HepG2 (cell line): ENCODE data around the gene NAV2. TPM values are rescaled to one million over a fixed set of nuclear protein-coding genes. Genes with fewer than 3 reads are reported as not detected.

Experiments used
- ARID4A ChIP-seq: sonication (generic); formaldehyde crosslinking; IDR thresholded peaks from 2 replicates; pipeline ENCODE4 v1.5.0; 2020; ENCODE audit warnings: mild to moderate bottlenecking, missing genetic modification reagents, borderline replicate concordance
- ARID5B ChIP-seq: IDR thresholded peaks from 2 replicates; pipeline ENCODE4 v1.4.0; 2020; ENCODE audit warnings: mild to moderate bottlenecking, missing genetic modification reagents
- HNF4G ChIP-seq, 2 experiments: sonication (generic) in 1 of 2; formaldehyde crosslinking in 1 of 2; IDR thresholded peaks; 2 replicates each; pipeline versions ENCODE4 v1.4.0 to v1.6.1; 2011 to 2020; ENCODE audit warnings: borderline replicate concordance in 2 of 2, low read depth in 2 of 2, mild to moderate bottlenecking in 2 of 2, low read length in 1 of 2, missing genetic modification reagents in 1 of 2, moderate library complexity in 1 of 2
- PAXIP1 ChIP-seq: sonication (generic); formaldehyde crosslinking; conservative IDR thresholded peaks from 2 replicates; pipeline ENCODE4 v1.4.0; 2020; ENCODE audit warnings: mild to moderate bottlenecking, missing genetic modification reagents, moderate library complexity
- RARA ChIP-seq: IDR thresholded peaks from 2 replicates; pipeline ENCODE4 v1.6.1; 2016; ENCODE audit warnings: missing genetic modification reagents, missing compliant biosample characterization
- SOX6 ChIP-seq, 2 experiments: fragments of 450-650 bp in 1 of 2; sonication (generic) in 1 of 2; formaldehyde crosslinking in 1 of 2; IDR thresholded peaks; 2 replicates each; pipeline versions ENCODE4 v1.4.0 to v1.6.1; 2017 to 2020; ENCODE audit warnings: antibody characterized with exemption in 1 of 2, mild to moderate bottlenecking in 1 of 2, missing genetic modification reagents in 1 of 2
- ZNF101 ChIP-seq: sonication (generic); formaldehyde crosslinking; IDR thresholded peaks from 2 replicates; pipeline ENCODE4 v1.4.0; 2020; ENCODE audit warnings: mild to moderate bottlenecking, low read depth, missing genetic modification reagents, borderline replicate concordance
- polyA plus RNA-seq, 8 experiments: library from polyadenylated mRNA; depleted of rRNA in 3 of 8; stranded (reverse) in 7 of 8; unstranded in 1 of 8; fragments of >200 nt; fragmentation: Illumina TruSeq in 4 of 8; extraction: Trizol in 4 of 8; gene quantifications; 2 replicates each; pipeline versions ENCODE4 v1.2.1 to v1.2.3, GENCODE V29; 2011 to 2016; ENCODE audit warnings: low read depth in 4 of 8, missing spikeins in 1 of 8, mixed read lengths in 1 of 8; ENCODE audit not compliant: insufficient read depth in 1 of 8
- total RNA-seq, 5 experiments: library from RNA; depleted of rRNA; stranded (reverse); fragments of >200 nt; fragmentation: Illumina TruSeq; extraction: Trizol; gene quantifications; 2 replicates each; pipeline ENCODE4 v1.2.3, GENCODE V29; 2016; ENCODE audit warnings: low read depth in 1 of 5
- TF ChIP-seq, protein P1 (sequence below): sonication (generic); formaldehyde crosslinking; conservative IDR thresholded peaks from 2 replicates; pipeline ENCODE4 v1.5.0; 2020; ENCODE audit warnings: missing genetic modification reagents

Gene NAV2
- total and polyA plus RNA-seq, 2 of the 13 experiments (the other 11 are each of a cell fraction or from before 2014, with no cell fraction given): 9.3 to 34.6 TPM

DNA sequence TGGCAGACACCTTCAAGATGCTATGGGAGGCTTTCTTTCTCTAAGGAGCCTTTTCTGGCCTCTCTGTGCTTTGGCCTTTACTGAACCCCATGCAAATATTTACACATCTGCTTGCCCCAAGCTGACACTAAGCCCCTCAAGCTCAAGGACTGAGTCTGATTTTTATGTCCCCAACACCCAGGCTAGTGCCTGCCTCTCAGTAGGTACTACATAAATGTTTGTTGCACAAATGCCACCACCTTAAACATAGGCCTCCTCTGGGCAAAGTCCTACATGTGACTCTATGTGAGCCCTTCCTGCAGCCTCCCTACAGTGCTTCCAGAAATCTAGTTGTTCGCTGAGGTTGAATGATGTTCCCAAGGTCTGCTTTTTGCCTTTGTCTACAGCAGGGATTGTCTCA lies 260.0 kb downstream of the NAV2 start (continued):
- peak; percentile 52; the same call in 1 of the 2 replicates for TF ChIP-seq PAXIP1 (CRISPR knock-in tag)
- TF ChIP-seq ZNF101 (CRISPR knock-in tag): no peak
- TF ChIP-seq ARID4A (CRISPR knock-in tag): 0 out of 2 replicates have a peak, but pooled peaks have one; percentile 20
- TF ChIP-seq ARID5B (CRISPR knock-in tag): peak; percentile 43; the same call in 1 of the 2 replicates
- peak; percentile 52; the same call in 1 of the 2 replicates for TF ChIP-seq HNF4G (IDR thresholded peaks at IDR 0.05; ENCODE audit: borderline replicate concordance, low read depth, low read length)
- TF ChIP-seq HNF4G (CRISPR knock-in tag; IDR thresholded peaks at IDR 0.05; ENCODE audit: borderline replicate concordance, low read depth): no peak
- peak; percentile 10; the same call in 1 of the 2 replicates for TF ChIP-seq RARA (CRISPR knock-in tag)
- TF ChIP-seq SOX6 (IDR thresholded peaks at IDR 0.05): no peak
- TF ChIP-seq SOX6 (CRISPR knock-in tag; IDR thresholded peaks at IDR 0.05): peak; percentile 32; the same call in 1 of the 2 replicates
- TF ChIP-seq, protein P1, sequence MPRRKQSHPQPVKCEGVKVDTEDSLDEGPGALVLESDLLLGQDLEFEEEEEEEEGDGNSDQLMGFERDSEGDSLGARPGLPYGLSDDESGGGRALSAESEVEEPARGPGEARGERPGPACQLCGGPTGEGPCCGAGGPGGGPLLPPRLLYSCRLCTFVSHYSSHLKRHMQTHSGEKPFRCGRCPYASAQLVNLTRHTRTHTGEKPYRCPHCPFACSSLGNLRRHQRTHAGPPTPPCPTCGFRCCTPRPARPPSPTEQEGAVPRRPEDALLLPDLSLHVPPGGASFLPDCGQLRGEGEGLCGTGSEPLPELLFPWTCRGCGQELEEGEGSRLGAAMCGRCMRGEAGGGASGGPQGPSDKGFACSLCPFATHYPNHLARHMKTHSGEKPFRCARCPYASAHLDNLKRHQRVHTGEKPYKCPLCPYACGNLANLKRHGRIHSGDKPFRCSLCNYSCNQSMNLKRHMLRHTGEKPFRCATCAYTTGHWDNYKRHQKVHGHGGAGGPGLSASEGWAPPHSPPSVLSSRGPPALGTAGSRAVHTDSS (CRISPR knock-in tag): no peak
